HG02938 (cell line): ENCODE results near the gene UTP14C.
"Not testable (repeated sequence)": the region's sequence is repeated elsewhere in the genome, so short reads cannot be mapped to it uniquely, and the experiment has no call there.

Experiments
- ATAC-seq: cut with Tn5 transposase; IDR thresholded peaks from one replicate; pipeline ENCODE4 v1.9.1; 2021; ENCODE audit warnings: mild to moderate bottlenecking, moderate library complexity; ENCODE audit not compliant: unreplicated experiment

The UTP14C gene

GRCh38 chr13:52003541-52003940 lies 20.9 kb upstream of the UTP14C start:
- ATAC-seq: no peak

- no peak for ATAC-seq
These were observed 19.9 kb upstream of the UTP14C start for GRCh38 chr13:52004511-52005170.

- no peak for ATAC-seq
These were observed 18.5 kb upstream of the UTP14C start for GRCh38 chr13:52005841-52006522.

GRCh38 chr13:52006523-52007245 lies 17.8 kb upstream of the UTP14C start:
- no peak for ATAC-seq

GRCh38 chr13:52009946-52010345 lies 14.5 kb upstream of the UTP14C start:
- no peak for ATAC-seq

GRCh38 chr13:52010890-52011631 lies 13.4 kb upstream of the UTP14C start, which contains the start of gene ATP7B:
Gene ATP7B, minus strand, starts transcription at chr13:52011450. Its CDS starts 113 bp downstream, at chr13:52011337.
- ATAC-seq: peak; percentile 6

- peak; percentile 99 for ATAC-seq
These were observed 12.6 kb upstream of the UTP14C start, which contains the start of gene ALG11 for GRCh38 chr13:52011632-52012511. Gene ALG11, plus strand, starts transcription at chr13:52012398. Its CDS starts 21 bp downstream, at chr13:52012419.

- ATAC-seq: peak; percentile 0
These were observed 12.0 kb upstream of the UTP14C start for GRCh38 chr13:52012512-52012836.

GRCh38 chr13:52016296-52016695 lies 8.2 kb upstream of the UTP14C start:
- ATAC-seq: no peak

- no peak for ATAC-seq
These were observed 4.3 kb upstream of the UTP14C start for GRCh38 chr13:52020191-52020590.

- ATAC-seq: no peak
These were observed 2.1 kb upstream of the UTP14C start for GRCh38 chr13:52022356-52022755.

GRCh38 chr13:52025475-52026245 lies 1.2 kb downstream of the UTP14C start:
- ATAC-seq: no peak

GRCh38 chr13:52026246-52026626 lies 1.7 kb downstream of the UTP14C start:
- no peak for ATAC-seq

GRCh38 chr13:52027832-52028231 lies 3.3 kb downstream of the UTP14C start:
- ATAC-seq: no peak

- no peak for ATAC-seq
These were observed 5.1 kb downstream of the UTP14C start for GRCh38 chr13:52029569-52029968.

- ATAC-seq: not testable (repeated sequence)
These were observed 5.9 kb downstream of the UTP14C start for GRCh38 chr13:52030401-52030800.

GRCh38 chr13:52033039-52033438 lies 8.5 kb downstream of the UTP14C start:
- ATAC-seq: no peak

- ATAC-seq: no peak
These were observed 10.2 kb downstream of the UTP14C start for GRCh38 chr13:52034616-52035226.

- ATAC-seq: no peak
These were observed 11.5 kb downstream of the UTP14C start for GRCh38 chr13:52036037-52036436.
